HG03558 (cell line): ENCODE results near the gene SPNS3.

Experiments used
- ATAC-seq: cut with Tn5 transposase; IDR thresholded peaks from one replicate; pipeline ENCODE4 v1.9.1; 2021; ENCODE audit warnings: moderate number of reproducible peaks; ENCODE audit not compliant: unreplicated experiment; ENCODE audit errors: extremely low read depth

SPNS3 gene

GRCh38 chr17:4433515-4434031, at the start of gene SPNS3:
Gene SPNS3, plus strand, starts transcription at chr17:4433940. Its CDS starts 28 bp downstream, at chr17:4433968.
- ATAC-seq: no peak

GRCh38 chr17:4386406-4386805, 47.3 kb upstream of the SPNS3 start:
- ATAC-seq: no peak

GRCh38 chr17:4387137-4387536, 46.6 kb upstream of the SPNS3 start:
- ATAC-seq: no peak

- ATAC-seq: no peak
Measured at GRCh38 chr17:4389079-4389478, 44.7 kb upstream of the SPNS3 start.

GRCh38 chr17:4393806-4394205, 39.9 kb upstream of the SPNS3 start:
- ATAC-seq: no peak

GRCh38 chr17:4394208-4395110, 39.3 kb upstream of the SPNS3 start:
- ATAC-seq: no peak

- ATAC-seq: no peak
Measured at GRCh38 chr17:4395111-4395478, 38.6 kb upstream of the SPNS3 start.

- no peak for ATAC-seq
Measured at GRCh38 chr17:4397840-4398239, 35.9 kb upstream of the SPNS3 start.

GRCh38 chr17:4405038-4405669, 28.6 kb upstream of the SPNS3 start:
- ATAC-seq: no peak

- no peak for ATAC-seq
Measured at GRCh38 chr17:4405699-4406098, 28.0 kb upstream of the SPNS3 start.

- ATAC-seq: no peak
Measured at GRCh38 chr17:4406386-4406785, 27.4 kb upstream of the SPNS3 start.

- ATAC-seq: no peak
Measured at GRCh38 chr17:4407216-4407615, 26.5 kb upstream of the SPNS3 start.

GRCh38 chr17:4407851-4408250, 25.9 kb upstream of the SPNS3 start:
- no peak for ATAC-seq

GRCh38 chr17:4409659-4410058, 24.1 kb upstream of the SPNS3 start:
- ATAC-seq: no peak

GRCh38 chr17:4411201-4411600, 22.5 kb upstream of the SPNS3 start:
- no peak for ATAC-seq

GRCh38 chr17:4412933-4413831, 20.6 kb upstream of the SPNS3 start:
- no peak for ATAC-seq

GRCh38 chr17:4417129-4417667, 16.5 kb upstream of the SPNS3 start:
- ATAC-seq: no peak

GRCh38 chr17:4420692-4421131, 13.0 kb upstream of the SPNS3 start:
- ATAC-seq: no peak

GRCh38 chr17:4422864-4423263, 10.9 kb upstream of the SPNS3 start:
- ATAC-seq: no peak

- ATAC-seq: no peak
Measured at GRCh38 chr17:4425398-4425797, 8.3 kb upstream of the SPNS3 start.
